ENCODE data around the gene GPC6. TPM values are rescaled to one million over a fixed set of nuclear protein-coding genes. Genes with fewer than 3 reads are reported as not detected.

The GPC6 gene
- total RNA-seq, 1 donor from 2014 or later: 8.4 TPM

- H3K36me3 ChIP-seq: no peaks in the 10 kb centered on the region
- no peaks in the 10 kb centered on the region for H3K4me1 ChIP-seq
- H3K9me3 ChIP-seq: no peaks in the 10 kb centered on the region
- no peak for DNase-seq
- intact Hi-C loops (cut with DNase I): no loop called here
- ATAC-seq: no peak
- TF ChIP-seq CTCF (IDR thresholded peaks at IDR 0.05): no peak
- H3K27me3 ChIP-seq: no peaks in the 10 kb centered on the region
- no peak overlapping the region for H3K4me3 ChIP-seq
- H3K27ac ChIP-seq: no peak overlapping the region
These were observed 853.9 kb downstream of the GPC6 start for GRCh38 chr13:94080527-94080926.

GRCh38 chr13:94087100-94087499 lies 860.5 kb downstream of the GPC6 start:
- H3K4me3 ChIP-seq: no peak overlapping the region
- TF ChIP-seq CTCF (IDR thresholded peaks at IDR 0.05): no peak
- no peaks in the 10 kb centered on the region for H3K36me3 ChIP-seq
- H3K9me3 ChIP-seq: no peaks in the 10 kb centered on the region
- no peak overlapping the region for H3K27ac ChIP-seq
- no peak for ATAC-seq
- no peak for DNase-seq
- intact Hi-C loops (cut with DNase I): no loop called here
- H3K27me3 ChIP-seq: no peaks in the 10 kb centered on the region
- H3K4me1 ChIP-seq: no peaks in the 10 kb centered on the region

- Histone ChIP-seq H3K4me3 (no peak overlapping the region), H3K36me3 (no peaks in the 10 kb centered on the region), H3K4me1 (no peaks in the 10 kb centered on the region), H3K27me3 (no peaks in the 10 kb centered on the region), H3K27ac (no peak overlapping the region), H3K9me3 (peaks cover 6% of the 10 kb centered on the region)
- intact Hi-C loops (cut with DNase I): no loop called here
- DNase-seq (no peak), ATAC-seq (no peak)
- no peak for TF ChIP-seq CTCF (IDR thresholded peaks at IDR 0.05)
These were observed 862.1 kb downstream of the GPC6 start for GRCh38 chr13:94088742-94089141.

- Histone ChIP-seq H3K27me3 (no peaks in the 10 kb centered on the region), H3K4me3 (peak overlapping the region; percentile 14), H3K4me1 (no peaks in the 10 kb centered on the region), H3K27ac (no peak overlapping the region), H3K9me3 (peaks cover 6% of the 10 kb centered on the region), H3K36me3 (no peaks in the 10 kb centered on the region)
- ATAC-seq: no peak
- intact Hi-C loops (cut with DNase I): no loop called here
- no peak for DNase-seq
- TF ChIP-seq CTCF (IDR thresholded peaks at IDR 0.05): no peak
These were observed 864.3 kb downstream of the GPC6 start for GRCh38 chr13:94090773-94091480.

- Histone ChIP-seq H3K9me3 (peaks cover 6% of the 10 kb centered on the region), H3K36me3 (no peaks in the 10 kb centered on the region), H3K27ac (no peak overlapping the region), H3K27me3 (no peaks in the 10 kb centered on the region), H3K4me3 (no peak overlapping the region), H3K4me1 (no peaks in the 10 kb centered on the region)
- DNase-seq (no peak), ATAC-seq (no peak)
- TF ChIP-seq CTCF (IDR thresholded peaks at IDR 0.05): no peak
- intact Hi-C loops (cut with DNase I): no loop called here
These were observed 867.2 kb downstream of the GPC6 start for GRCh38 chr13:94093652-94094315.

Measured in upper lobe of right lung (tissue), 1 donor.